GM10266 (cell line): ENCODE data around the gene PHAF1.

ENCODE experiments used
- DNase-seq: peaks from one replicate; pipeline ENCODE4 v3.0.0; 2012; ENCODE audit errors: extremely low spot score
- CTCF ChIP-seq: IDR thresholded peaks from 2 replicates; pipeline ENCODE4 v1.5.1; 2012; ENCODE audit warnings: mild to moderate bottlenecking, low read depth; ENCODE audit not compliant: control insufficient read depth, insufficient read depth; ENCODE audit errors: missing control alignments

Gene PHAF1

DNA sequence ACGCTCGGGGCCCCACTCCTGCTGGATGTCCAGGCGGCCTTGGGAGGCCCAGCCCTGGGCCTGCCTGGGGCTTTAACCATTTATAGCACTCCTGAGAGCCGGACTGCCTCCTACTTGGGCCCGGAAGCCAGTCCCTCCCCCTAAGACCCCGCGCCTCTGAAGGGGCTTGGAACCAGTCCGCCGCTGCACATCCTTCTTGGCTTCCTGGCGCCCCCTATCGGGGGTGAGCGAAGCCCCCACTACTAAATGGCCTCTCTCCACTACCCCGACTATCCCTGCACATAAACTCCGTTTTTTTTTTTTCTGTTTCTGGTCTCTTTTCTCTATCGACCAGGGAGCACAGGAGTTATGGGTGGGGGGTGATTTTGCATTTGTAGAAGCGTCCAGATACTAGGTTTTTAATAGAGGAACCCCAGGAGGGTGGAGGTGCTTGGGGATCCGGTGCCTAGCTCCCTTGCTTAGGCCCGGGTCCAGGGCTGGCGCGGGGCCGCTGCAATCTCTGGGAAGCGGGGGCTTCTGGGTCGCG is 60.0 kb downstream of the PHAF1 start:
- peak; percentile 61 for TF ChIP-seq CTCF
- no peak for DNase-seq

GRCh38 chr16:67170168-67170948 is 60.6 kb downstream of the PHAF1 start, which contains the start of gene NOL3:
NOL3 (plus strand) TSS chr16:67170538.
- peak; percentile 87 for DNase-seq
- peak; percentile 36 for TF ChIP-seq CTCF

GRCh38 chr16:67170949-67171649 is 61.4 kb downstream of the PHAF1 start:
- no peak for TF ChIP-seq CTCF
- DNase-seq: no peak

DNA sequence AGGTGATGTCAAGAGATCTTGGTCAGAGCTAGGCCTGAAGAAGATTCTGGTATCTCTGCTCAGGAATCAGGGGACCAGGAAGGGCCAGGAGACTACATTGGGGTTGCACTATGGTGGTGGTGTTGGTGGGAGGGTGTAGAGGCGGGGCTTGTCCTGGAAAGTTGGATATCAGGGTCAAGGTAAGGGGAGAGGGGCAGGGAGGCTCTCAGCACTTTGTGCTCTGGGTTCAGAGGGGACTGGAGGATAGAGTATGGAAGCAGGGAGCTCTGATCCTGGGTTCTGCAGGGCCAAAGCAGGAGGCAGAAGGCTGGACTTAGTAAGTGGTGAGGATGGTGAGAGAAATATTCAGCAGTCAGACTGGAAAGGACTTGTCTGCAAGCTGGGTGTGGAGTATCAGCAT is 63.6 kb downstream of the PHAF1 start:
- TF ChIP-seq CTCF: no peak
- no peak for DNase-seq

DNA sequence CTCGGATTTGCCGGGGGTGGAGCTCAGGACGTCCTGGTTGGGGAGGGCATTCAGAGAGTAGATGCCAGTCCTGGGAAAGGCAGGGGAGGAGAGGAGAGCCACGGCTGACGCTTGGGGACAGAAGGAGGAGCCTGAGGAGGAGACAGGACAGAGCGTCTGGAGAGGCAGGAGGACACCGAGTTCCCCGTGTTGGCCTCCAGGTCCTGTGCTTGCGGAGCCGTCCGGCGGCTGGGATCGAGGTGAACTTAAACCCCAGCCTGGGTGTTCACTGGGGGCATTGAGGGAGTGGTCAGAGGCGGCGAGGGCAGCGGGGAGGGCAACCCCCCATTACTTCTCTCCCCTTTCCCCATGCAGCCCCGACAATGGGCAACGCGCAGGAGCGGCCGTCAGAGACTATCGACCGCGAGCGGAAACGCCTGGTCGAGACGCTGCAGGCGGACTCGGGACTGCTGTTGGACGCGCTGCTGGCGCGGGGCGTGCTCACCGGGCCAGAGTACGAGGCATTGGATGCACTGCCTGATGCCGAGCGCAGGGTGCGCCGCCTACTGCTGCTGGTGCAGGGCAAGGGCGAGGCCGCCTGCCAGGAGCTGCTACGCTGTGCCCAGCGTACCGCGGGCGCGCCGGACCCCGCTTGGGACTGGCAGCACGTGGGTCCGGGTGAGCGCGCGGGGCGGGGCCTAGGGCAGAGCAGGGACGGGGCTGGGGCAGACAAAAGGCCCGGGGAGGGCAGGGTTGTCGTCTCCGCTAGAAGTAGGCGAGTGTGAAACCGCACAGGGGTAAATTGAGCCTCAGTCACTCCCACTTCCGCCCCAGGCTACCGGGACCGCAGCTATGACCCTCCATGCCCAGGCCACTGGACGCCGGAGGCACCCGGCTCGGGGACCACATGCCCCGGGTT is 64.3 kb downstream of the PHAF1 start:
- peak; percentile 79 for DNase-seq
- peak; percentile 29 for TF ChIP-seq CTCF

GRCh38 chr16:67174706-67175231 is 65.0 kb downstream of the PHAF1 start:
- no peak for TF ChIP-seq CTCF
- DNase-seq: no peak
